ENCODE data around the gene KCNIP4. TPM values are rescaled to one million over a fixed set of nuclear protein-coding genes. Genes with fewer than 3 reads are reported as not detected.

Gene KCNIP4
- total RNA-seq, 1 donor from 2014 or later, result not detected

DNA sequence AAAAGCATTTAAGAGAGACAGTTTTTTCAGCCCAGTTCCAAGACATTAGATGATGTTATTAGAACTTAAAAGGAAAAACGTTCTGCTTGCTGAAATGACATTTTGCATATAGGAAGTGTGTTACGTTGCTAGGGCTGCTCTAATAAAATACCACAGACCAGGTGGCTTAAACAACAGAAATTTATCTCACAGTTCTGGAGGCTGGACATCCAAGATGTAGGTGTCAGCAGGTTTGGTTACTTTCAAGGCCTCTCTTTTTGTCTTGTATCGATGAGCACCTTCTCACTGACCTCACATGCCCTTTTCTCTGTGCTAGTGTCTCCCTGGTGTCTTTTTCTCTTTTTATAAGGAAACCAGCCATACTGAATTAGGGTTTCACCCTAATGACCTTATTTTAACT, 1043.6 kb downstream of the KCNIP4 start:
- intact Hi-C loops (cut with DNase I), result no loop called here

DNA sequence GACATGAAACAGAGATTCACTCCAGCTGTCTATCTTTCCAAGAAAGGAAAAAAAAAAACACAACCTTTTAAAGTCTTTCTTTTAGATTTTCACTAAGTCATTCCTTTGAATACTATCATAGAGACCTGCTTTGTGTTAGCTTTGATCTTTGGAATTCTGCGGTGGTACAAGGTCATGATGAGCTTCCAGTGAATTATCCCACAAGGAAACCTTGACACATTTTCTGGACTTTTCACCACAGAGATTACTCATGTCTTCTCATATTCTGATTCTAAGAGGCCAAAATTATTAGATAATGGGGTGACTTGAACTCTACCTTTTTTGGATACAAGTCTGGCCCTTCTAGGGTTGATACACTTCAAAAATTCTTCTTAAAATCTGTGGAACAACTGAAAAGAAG, 1046.7 kb downstream of the KCNIP4 start:
- Histone ChIP-seq H3K4me3 (no peak overlapping the region), H3K36me3 (no peaks in the 10 kb centered on the region), H3K4me1 (no peaks in the 10 kb centered on the region), H3K27me3 (ENCODE audit: low read depth) (no peaks in the 10 kb centered on the region), H3K9me3 (no peaks in the 10 kb centered on the region), H3K27ac (no peak overlapping the region)
- DNase-seq (no peak), ATAC-seq (no peak)
- TF ChIP-seq, protein P1, sequence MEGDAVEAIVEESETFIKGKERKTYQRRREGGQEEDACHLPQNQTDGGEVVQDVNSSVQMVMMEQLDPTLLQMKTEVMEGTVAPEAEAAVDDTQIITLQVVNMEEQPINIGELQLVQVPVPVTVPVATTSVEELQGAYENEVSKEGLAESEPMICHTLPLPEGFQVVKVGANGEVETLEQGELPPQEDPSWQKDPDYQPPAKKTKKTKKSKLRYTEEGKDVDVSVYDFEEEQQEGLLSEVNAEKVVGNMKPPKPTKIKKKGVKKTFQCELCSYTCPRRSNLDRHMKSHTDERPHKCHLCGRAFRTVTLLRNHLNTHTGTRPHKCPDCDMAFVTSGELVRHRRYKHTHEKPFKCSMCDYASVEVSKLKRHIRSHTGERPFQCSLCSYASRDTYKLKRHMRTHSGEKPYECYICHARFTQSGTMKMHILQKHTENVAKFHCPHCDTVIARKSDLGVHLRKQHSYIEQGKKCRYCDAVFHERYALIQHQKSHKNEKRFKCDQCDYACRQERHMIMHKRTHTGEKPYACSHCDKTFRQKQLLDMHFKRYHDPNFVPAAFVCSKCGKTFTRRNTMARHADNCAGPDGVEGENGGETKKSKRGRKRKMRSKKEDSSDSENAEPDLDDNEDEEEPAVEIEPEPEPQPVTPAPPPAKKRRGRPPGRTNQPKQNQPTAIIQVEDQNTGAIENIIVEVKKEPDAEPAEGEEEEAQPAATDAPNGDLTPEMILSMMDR (IDR thresholded peaks at IDR 0.05), result no peak
- intact Hi-C loops (cut with DNase I), result no loop called here

More for the DNA sequence above, 1043.6 kb downstream of the KCNIP4 start:
- H3K9me3 ChIP-seq, result no peaks in the 10 kb centered on the region
- H3K4me3 ChIP-seq, result no peak overlapping the region
- ATAC-seq, result no peak
- no peak for DNase-seq
- H3K27me3 ChIP-seq (ENCODE audit: low read depth), result no peaks in the 10 kb centered on the region
- no peaks in the 10 kb centered on the region for H3K36me3 ChIP-seq
- no peak overlapping the region for H3K27ac ChIP-seq
- H3K4me1 ChIP-seq, result no peaks in the 10 kb centered on the region
- TF ChIP-seq, protein P1 (IDR thresholded peaks at IDR 0.05), result no peak

DNA sequence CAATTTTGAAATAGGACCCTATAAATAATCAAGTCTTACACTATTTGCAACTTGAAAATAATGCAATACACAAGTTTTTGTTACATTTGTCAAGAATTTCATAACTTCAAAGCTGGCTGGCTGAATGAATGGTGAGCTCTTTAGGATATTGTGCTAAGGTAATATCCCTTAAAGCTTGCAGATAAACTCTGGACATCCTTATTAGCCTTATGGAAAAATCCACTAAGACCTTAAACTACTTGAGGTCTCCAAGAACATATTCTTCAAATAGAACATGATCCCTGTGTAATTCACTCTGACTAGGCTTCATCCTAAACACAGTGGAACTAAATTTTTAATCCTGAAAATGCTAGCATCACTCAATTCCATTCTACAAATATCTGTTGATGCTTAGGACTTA, 1049.0 kb downstream of the KCNIP4 start:
- H3K27ac ChIP-seq, result no peak overlapping the region
- intact Hi-C loops (cut with DNase I), result no loop called here
- H3K9me3 ChIP-seq, result no peaks in the 10 kb centered on the region
- H3K4me1 ChIP-seq, result no peaks in the 10 kb centered on the region
- DNase-seq (no peak), ATAC-seq (no peak)
- no peaks in the 10 kb centered on the region for H3K27me3 ChIP-seq (ENCODE audit: low read depth)
- TF ChIP-seq, protein P1 (IDR thresholded peaks at IDR 0.05), result no peak
- no peak overlapping the region for H3K4me3 ChIP-seq
- H3K36me3 ChIP-seq, result no peaks in the 10 kb centered on the region

DNA sequence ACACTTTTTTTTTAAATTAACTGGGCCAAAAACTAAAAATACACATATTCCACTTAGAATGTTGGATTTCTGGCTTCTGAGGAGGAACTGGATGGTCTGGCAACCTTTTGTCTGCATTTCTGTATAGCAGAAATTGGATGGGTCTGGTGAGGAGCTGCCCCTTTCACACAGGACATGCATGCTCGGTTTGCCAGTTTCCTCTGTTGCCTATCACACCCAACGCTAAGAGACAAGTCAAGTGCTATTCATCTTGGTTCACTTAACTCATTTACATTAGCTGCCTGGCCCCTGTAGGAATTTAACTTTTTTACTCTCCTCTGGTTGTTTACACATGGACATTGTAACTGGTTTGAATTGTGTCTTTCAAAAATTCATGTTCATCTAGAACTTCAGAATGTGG, 1052.6 kb downstream of the KCNIP4 start:
- Histone ChIP-seq H3K9me3 (no peaks in the 10 kb centered on the region), H3K36me3 (no peaks in the 10 kb centered on the region), H3K4me1 (no peaks in the 10 kb centered on the region), H3K4me3 (no peak overlapping the region), H3K27ac (no peak overlapping the region), H3K27me3 (ENCODE audit: low read depth) (no peaks in the 10 kb centered on the region)
- intact Hi-C loops (cut with DNase I), result no loop called here
- ATAC-seq (no peak), DNase-seq (no peak)
- TF ChIP-seq, protein P1 (IDR thresholded peaks at IDR 0.05), result no peak

DNA sequence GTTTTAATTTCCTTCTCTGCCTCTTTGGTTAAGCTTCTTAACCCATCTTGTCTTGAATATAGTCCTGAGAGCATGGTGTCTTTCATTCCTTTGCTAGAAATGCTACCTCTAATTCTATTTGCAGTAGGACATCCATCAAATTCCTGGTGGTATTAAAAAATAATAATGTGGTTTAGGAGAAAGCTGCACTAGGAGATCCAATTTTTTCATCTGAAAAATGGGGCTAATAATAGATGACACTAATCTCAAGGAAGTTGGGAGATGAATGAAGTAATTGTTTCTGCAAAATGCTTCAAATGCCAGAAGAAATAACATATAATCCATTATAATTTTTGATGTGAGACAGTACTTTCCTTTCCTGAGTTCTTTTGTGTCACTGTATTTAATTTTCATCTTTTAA, 1053.4 kb downstream of the KCNIP4 start:
- no peak for ATAC-seq
- no peaks in the 10 kb centered on the region for H3K36me3 ChIP-seq
- no peaks in the 10 kb centered on the region for H3K9me3 ChIP-seq
- no peak for DNase-seq
- H3K27me3 ChIP-seq (ENCODE audit: low read depth), result no peaks in the 10 kb centered on the region
- H3K4me1 ChIP-seq, result no peaks in the 10 kb centered on the region
- H3K4me3 ChIP-seq, result no peak overlapping the region
- TF ChIP-seq, protein P1 (IDR thresholded peaks at IDR 0.05), result no peak
- intact Hi-C loops (cut with DNase I), result no loop called here
- no peak overlapping the region for H3K27ac ChIP-seq

DNA sequence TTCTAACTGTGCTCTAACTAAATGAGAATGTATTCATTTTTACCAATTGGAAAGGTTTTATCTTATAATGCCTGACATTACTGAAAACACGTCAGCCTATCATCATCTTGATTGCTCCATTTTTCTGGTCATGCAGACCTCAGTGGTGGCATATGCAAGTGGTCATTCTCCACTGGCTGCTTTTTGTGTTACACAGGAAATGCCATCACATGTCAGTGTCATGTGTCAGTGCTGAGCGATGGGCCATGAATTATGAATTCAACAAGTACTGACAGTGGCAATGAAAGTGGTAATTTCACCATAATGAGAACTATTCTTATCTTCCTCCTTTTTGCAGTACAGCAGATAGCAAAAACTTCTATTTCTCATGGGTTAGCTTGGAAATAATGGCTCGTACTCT, 1057.8 kb downstream of the KCNIP4 start:
- Histone ChIP-seq H3K36me3 (no peaks in the 10 kb centered on the region), H3K27ac (no peak overlapping the region), H3K4me3 (no peak overlapping the region), H3K9me3 (no peaks in the 10 kb centered on the region), H3K27me3 (ENCODE audit: low read depth) (no peaks in the 10 kb centered on the region), H3K4me1 (no peaks in the 10 kb centered on the region)
- ATAC-seq (no peak), DNase-seq (no peak)
- intact Hi-C loops (cut with DNase I), result no loop called here
- TF ChIP-seq, protein P1 (IDR thresholded peaks at IDR 0.05), result no peak

All from lower lobe of right lung (tissue), 2 donors.